GM10266 (cell line): ENCODE measurements around the gene CACNA1G.

Experiments used
- DNase-seq: peaks from one replicate; pipeline ENCODE4 v3.0.0; 2012; ENCODE audit errors: extremely low spot score
- TF ChIP-seq, protein P1 (sequence below): IDR thresholded peaks from 2 replicates; pipeline ENCODE4 v1.5.1; 2012; ENCODE audit warnings: mild to moderate bottlenecking, low read depth; ENCODE audit not compliant: control insufficient read depth, insufficient read depth; ENCODE audit errors: missing control alignments

CACNA1G gene

DNA sequence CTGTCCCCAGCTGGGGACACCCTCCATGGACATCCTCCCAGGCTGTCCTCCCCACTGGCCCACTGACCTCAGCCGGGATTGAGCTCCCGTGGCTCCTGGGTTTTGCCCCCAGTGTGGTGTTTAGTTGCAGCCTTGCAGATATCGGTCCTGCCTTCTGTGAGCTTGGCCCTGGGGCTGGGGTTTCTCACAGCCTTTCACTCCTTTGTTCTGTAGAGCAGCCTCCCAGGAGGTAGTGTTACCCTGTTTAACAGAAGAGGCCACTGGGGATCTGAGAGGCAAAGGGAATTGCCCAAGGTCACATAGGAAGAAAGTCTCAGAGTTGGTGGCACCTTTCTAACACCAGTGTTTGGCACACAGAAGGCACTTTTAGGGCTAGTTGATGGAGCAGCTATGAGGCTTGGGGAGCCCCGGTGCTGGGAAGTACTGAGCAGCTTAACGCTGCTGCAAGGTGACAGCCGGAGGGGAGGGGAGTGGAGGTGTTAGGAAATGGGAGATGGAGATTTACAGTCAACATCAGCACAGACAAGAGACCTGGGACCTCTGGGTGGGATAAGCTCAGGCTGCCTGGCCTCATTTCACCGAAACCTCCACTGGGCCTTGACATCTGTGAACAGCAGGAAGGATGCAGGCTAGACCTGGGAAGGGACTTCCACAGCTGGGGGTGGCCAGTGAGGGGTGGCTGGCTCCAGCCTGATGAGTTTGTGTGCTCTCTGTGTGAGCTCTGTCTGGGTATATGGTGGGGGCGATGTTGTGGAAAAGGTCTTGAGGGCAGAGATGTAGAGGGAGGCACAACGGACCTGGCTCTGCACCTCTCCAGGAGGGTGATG lies 26.1 kb downstream of the CACNA1G start:
- TF ChIP-seq, protein P1, sequence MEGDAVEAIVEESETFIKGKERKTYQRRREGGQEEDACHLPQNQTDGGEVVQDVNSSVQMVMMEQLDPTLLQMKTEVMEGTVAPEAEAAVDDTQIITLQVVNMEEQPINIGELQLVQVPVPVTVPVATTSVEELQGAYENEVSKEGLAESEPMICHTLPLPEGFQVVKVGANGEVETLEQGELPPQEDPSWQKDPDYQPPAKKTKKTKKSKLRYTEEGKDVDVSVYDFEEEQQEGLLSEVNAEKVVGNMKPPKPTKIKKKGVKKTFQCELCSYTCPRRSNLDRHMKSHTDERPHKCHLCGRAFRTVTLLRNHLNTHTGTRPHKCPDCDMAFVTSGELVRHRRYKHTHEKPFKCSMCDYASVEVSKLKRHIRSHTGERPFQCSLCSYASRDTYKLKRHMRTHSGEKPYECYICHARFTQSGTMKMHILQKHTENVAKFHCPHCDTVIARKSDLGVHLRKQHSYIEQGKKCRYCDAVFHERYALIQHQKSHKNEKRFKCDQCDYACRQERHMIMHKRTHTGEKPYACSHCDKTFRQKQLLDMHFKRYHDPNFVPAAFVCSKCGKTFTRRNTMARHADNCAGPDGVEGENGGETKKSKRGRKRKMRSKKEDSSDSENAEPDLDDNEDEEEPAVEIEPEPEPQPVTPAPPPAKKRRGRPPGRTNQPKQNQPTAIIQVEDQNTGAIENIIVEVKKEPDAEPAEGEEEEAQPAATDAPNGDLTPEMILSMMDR = no peak

DNA sequence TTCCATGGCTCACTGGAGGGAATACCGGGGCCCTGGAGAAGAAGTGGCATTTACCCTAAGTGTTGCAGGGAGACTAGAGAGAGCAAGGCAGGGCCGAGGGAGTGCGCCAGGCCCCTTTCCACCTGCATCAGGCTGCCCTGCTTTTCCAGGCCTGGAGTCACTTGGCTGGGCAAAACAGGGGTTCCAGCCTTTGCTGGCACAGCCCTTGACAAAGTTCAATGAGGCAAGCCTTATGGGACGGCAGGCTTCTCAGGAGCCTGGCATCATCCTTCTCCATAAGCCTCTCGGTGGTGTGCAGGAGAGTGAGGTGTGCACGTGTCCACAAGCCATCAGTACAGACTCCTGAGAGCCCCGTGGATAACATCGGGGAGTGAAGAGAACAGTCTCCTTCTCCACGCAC lies 27.1 kb downstream of the CACNA1G start:
- DNase-seq = no peak
- TF ChIP-seq, protein P1 = no peak

More for the DNA sequence above, 26.1 kb downstream of the CACNA1G start:
- DNase-seq = no peak

DNA sequence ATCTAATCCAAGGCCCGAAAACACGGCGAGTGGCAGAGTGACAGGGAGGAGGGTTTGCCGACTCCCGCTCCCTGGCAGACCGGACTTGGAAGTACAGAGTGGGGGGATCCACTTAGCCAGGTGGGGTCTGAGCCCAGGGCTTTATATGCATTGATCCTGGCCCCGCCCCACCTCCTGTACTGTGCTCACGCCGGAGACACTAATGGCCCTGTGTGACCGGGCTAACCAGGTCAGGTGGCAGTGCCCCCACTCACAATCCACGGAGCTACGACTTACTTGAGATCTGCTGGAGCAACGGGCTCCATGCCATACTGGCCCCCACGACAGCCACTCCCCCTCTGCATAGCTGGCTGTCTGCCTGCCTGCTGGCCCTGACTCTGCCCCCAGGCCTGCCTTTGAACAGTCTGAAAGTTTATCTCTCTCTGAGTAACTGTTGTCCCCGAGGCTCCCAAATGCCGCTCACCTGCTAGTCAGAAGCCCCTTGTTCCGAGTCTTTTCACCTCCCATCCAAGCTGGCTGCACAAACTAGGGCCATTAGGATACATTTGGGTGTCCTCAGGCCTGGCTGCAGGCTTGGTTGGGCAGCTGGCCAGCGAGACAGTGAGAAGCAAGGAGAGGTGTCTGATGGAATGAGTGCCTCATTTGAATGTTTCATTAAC lies 28.0 kb downstream of the CACNA1G start:
- TF ChIP-seq, protein P1 = no peak
- DNase-seq = no peak

DNA sequence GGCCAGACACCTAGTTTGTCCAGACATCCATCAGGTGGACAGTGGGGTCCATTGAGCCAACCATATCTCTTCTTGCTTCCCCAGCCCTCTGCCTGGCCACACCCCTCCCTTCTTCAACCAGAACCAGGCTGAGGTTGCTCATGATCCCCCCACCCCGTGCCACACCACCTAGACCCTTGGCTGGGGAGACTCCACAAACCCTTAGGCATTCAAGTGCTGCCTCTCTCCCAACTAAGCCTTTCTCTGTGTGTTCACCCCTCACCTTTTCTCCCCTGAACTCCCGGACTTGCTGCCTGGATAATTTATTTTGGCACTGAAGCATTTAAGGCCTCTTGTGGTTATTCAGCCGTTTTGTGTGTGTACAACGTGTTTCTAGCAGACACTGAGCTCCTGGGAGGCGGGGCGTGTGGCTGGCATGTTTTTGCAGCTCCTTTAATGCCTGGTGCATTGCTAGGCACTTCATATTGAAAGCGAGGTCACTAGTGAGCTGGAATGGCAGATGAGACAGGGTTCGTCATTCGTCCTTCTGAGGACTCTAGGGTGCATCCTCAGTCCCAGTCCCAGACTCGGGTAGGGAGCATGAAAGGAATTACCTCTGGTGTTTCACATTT lies 28.7 kb downstream of the CACNA1G start:
- DNase-seq = no peak
- TF ChIP-seq, protein P1 = no peak

DNA sequence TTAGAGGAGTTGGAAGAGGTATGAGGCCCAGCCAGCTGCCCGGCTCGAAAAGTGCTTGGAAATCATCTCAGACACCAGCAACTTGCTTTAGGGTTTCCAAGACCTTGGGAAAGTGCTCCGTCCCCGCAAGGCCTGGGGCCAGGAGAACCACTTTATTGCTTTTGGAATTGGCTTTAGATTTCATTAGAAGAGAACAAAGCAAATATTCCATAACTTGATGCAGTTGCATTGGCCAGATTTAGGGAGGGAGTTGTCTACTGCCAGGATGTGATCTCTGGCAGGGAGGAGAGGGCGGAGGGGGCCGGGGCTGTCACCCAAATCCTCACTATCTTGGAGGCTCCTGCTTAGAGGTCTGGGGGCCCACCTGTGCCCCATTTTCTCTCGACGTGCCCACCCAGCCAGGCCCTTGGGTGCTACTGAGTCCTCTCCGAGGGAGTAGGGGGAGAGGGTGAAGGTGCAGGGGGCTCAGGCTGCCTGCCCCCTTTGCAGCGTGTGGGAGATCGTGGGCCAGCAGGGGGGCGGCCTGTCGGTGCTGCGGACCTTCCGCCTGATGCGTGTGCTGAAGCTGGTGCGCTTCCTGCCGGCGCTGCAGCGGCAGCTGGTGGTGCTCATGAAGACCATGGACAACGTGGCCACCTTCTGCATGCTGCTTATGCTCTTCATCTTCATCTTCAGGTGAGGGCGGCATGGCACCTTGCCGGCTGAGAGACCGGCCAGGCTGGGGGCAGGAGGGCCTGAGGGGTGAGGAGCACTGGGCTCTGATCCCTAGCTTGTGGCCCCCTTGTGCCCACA lies 30.6 kb downstream of the CACNA1G start:
- TF ChIP-seq, protein P1 = no peak
- no peak for DNase-seq

DNA sequence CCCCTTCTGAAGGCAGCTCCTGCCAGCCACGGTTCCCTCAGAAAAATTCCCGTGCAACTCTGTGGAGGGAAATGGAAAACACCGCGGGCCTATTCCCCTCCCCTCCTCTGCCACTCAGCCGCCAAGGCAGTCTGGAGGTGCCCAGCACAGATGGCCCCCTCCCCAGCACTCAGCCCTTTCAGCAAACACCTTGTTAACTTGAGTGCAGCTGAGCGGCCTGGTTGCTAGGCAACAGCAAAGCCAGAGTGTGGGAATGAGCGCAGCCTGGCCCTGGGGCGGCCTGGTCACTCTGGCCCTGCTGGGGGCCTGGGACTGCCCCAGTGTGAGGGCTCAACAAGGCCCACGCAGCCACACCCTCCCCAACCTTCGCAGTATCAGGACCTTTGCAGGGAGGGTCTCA lies 32.8 kb downstream of the CACNA1G start:
- TF ChIP-seq, protein P1 = no peak
- no peak for DNase-seq
